ENCODE measurements around the gene STRADA.

STRADA gene

DNA sequence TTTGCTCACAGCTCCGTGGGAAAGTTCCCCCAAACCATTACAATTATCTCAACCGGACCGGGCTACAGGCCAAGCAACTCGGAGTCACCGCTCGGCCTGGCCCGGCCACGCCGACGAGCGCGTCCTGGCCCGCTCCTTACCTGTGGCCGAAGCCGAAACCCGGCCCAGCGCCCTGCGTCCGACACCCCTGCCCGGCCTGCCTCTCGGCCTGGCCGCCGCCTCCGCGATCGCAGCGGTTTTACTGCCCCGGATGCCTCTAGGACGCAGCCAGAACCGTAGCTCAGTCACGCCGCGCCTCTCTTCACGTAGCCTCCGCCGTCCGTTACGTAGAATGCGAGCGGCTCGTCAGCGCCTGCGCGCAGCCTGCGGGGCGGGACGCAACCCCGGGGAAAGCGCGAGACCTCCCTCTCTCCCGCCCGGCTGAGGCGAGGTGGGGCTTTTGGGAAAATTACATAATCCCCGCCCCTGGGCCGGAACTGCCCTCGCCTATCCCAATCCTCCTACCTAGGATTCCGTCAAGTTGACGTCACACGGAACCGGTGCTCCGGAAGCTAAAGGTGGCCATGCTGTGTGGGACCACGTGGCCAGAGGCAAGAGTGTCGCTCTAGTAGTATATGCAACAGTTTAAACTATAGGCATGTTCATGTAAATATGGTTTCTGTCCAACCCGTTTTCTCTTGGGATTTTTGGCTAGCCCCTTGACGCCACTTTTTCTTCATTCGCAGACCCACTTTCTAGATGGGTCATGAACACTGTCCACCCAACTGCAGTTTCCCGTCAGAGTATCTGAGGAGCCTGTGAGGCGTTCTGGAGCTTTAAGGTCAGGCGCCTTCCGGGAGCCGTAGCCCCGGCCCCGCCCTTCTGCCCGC, 31.9 kb upstream of the STRADA start, which contains the start of gene CCDC47:
CCDC47 (minus strand) TSS at position 326 of the 869 bp plus-strand sequence. CDS start 7,422 bp downstream, outside the sequence.
- in situ Hi-C loops (cut with MboI; ENCODE audit: low sequenced_read_pairs, unreplicated experiment): no loop called here
- DNase-seq (ENCODE audit: low spot score): peak; percentile 98
- TF ChIP-seq, protein P1, sequence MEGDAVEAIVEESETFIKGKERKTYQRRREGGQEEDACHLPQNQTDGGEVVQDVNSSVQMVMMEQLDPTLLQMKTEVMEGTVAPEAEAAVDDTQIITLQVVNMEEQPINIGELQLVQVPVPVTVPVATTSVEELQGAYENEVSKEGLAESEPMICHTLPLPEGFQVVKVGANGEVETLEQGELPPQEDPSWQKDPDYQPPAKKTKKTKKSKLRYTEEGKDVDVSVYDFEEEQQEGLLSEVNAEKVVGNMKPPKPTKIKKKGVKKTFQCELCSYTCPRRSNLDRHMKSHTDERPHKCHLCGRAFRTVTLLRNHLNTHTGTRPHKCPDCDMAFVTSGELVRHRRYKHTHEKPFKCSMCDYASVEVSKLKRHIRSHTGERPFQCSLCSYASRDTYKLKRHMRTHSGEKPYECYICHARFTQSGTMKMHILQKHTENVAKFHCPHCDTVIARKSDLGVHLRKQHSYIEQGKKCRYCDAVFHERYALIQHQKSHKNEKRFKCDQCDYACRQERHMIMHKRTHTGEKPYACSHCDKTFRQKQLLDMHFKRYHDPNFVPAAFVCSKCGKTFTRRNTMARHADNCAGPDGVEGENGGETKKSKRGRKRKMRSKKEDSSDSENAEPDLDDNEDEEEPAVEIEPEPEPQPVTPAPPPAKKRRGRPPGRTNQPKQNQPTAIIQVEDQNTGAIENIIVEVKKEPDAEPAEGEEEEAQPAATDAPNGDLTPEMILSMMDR (IDR thresholded peaks at IDR 0.05; ENCODE audit: borderline replicate concordance, control extremely low read depth, extremely low read depth, insufficient read depth, missing control alignments): no peak

DNA sequence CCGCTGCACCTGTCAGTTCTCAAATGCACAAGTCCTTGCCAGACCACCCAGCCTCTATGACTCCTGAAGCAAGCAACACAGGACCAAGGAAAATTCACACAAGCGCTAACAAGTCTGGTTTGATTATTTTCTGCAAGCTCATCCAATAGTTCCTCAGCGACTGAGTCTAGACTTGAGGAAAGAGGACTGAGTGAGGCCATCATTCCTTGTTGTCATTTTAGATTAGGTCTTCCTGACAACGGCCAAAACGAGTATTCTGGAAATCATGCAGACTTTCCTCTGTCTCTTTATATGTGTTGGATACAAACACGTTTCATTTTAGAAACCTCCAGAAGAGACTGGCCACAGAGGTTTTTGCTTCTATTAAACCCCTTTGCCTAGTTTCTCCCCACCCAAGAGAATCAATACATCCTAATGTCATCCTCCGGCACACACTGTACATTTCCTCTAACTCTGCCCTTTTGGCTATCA, 31.2 kb upstream of the STRADA start:
- peak; percentile 12 for DNase-seq (ENCODE audit: low spot score)

DNA sequence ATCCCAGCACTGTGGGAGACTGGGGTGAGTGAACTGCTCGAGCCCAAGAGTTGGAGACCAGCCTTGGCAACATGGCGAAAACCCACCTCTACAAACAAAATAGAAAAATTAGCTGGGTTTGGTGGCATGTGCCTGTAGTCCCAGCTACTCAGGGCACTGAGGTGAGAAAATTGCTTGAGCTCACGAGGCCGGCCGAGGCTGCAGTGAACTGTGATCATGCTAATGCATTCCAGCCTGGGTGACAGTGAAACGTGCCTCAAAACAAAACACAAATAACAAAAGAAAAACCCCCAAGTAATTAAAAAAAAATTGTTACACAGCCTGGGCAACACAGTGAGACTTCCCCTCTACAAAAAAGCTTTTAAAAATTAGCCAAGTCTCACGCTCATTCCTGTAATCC, 26.8 kb upstream of the STRADA start:
- no peak for DNase-seq (ENCODE audit: low spot score)
- TF ChIP-seq, protein P1 (IDR thresholded peaks at IDR 0.05; ENCODE audit: borderline replicate concordance, control extremely low read depth, extremely low read depth, insufficient read depth, missing control alignments): no peak
- in situ Hi-C loops (cut with MboI; ENCODE audit: low sequenced_read_pairs, unreplicated experiment): no loop called here

More for the DNA sequence above, 31.2 kb upstream of the STRADA start:
- in situ Hi-C loops (cut with MboI; ENCODE audit: low sequenced_read_pairs, unreplicated experiment): no loop called here
- TF ChIP-seq, protein P1 (IDR thresholded peaks at IDR 0.05; ENCODE audit: borderline replicate concordance, control extremely low read depth, extremely low read depth, insufficient read depth, missing control alignments): no peak

DNA sequence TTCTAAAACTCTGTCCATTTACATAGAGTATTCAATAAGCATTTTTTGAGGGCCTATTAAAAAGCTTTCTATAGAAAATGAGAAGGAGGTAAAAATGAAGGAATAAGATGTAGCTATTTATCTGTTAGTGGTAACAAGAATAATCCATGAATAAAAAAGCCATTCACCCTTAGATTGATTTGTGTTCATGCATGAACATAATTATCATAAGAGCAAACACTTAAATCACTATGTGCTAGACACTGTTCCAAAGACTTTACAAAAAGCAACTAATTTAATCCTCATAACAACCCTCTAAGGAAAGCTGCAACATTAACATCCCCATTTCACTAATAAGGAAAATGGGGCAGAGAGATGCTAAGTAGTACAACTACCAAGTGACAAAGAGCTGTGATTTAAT, 25.2 kb upstream of the STRADA start:
- DNase-seq (ENCODE audit: low spot score): no peak
- TF ChIP-seq, protein P1 (IDR thresholded peaks at IDR 0.05; ENCODE audit: borderline replicate concordance, control extremely low read depth, extremely low read depth, insufficient read depth, missing control alignments): no peak
- in situ Hi-C loops (cut with MboI; ENCODE audit: low sequenced_read_pairs, unreplicated experiment): no loop called here

DNA sequence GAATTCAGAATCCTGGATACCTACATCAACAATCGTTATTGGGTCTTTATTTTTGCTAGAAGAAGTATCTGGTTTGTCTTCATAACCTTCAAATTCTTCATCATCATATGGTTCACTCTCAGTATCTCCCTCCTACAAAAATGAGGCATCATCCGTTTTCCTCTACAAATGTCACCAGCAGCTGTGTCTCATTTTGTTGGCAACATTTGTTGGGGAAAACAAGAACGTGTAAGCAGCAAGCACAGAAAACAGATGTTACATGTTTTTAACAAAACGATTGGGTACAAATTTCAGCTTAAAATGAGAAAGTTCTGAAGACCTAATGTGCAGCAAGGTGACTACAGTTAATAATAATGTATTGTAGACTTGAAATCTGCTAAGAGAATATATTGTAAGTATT, 23.1 kb upstream of the STRADA start:
- DNase-seq (ENCODE audit: low spot score): no peak
- TF ChIP-seq, protein P1 (IDR thresholded peaks at IDR 0.05; ENCODE audit: borderline replicate concordance, control extremely low read depth, extremely low read depth, insufficient read depth, missing control alignments): no peak
- in situ Hi-C loops (cut with MboI; ENCODE audit: low sequenced_read_pairs, unreplicated experiment): no loop called here

DNA sequence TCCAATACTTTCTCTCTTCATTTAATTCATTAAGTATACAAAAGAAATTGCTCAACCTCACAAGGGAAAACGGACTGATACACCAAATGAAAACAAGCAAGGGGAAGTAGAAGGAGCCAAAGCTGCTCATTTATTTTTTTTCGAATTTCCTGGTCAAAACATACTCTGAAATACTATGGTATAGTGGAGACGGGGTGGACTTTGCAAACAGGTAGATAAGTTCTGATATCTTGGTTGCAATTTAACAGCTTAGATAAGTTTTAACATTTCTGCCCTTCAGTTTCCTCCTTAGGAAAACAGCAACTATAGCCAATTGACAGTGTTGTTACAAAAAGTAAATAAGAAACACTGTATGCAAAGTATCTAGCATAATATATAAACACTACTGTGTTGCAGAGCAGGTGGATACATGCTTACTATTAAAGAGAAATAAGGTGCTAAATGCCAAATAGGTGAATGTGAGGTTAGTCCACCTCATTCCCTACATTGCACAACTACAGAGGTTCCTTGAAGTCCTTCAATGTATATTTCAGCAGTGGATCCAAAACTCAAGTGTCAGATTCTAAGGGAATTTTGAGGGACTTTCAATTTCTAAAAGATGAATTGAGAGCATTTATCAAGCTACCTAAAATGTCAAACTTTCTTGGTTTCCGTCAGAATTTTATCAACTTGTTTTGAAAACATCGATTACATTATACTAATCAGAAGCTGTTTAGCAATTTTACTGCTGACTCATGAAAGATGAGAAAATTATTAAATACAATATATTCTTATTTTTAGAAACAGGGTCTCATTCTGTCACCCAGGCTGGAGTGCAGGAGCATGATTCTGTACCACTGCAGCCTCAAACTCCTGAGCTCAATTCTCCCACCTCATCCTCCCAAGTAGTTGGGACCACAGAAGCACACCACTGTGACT, 20.8 kb upstream of the STRADA start:
- TF ChIP-seq, protein P1 (IDR thresholded peaks at IDR 0.05; ENCODE audit: borderline replicate concordance, control extremely low read depth, extremely low read depth, insufficient read depth, missing control alignments): no peak

More for the DNA sequence above, 20.8 kb upstream of the STRADA start:
- in situ Hi-C loops (cut with MboI; ENCODE audit: low sequenced_read_pairs, unreplicated experiment): no loop called here
- no peak for DNase-seq (ENCODE audit: low spot score)

Measured in GM13976 (cell line).